ENCODE measurements around the gene URB2. TPM values are rescaled to one million over a fixed set of nuclear protein-coding genes. Genes with fewer than 3 reads are reported as not detected.

The URB2 gene
- total RNA-seq, 1 experiment from 2014 or later, result 20.4 TPM

DNA sequence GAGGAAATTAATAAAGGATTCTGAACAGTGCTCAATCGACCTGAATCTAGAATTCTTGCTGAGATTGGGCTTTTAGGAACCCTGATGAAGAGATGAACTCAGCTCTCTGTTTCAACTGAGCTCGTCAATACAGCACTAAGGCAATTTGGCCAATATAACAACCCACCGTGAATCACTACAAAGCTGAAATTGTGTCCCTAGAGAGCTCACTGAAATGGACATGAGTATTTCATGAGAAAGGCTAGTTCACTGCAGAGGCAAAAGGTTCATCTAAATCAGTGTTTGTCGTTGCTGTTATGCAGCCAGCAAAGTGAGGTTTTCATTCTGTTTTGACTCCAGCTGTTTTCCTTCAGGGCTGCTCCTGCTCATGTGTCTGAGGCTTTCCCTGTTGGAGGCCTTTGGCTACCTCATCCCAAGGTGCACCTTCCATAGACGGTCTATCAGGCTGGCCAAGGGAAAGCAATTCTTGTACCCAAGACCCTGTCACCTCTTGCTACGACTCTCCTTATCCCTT is 83.5 kb downstream of the URB2 start:
- Histone ChIP-seq H3K9me2 (ENCODE audit: insufficient read depth) (no peaks in the 10 kb centered on the region), H4K20me1 (ENCODE audit: insufficient read depth) (no peaks in the 10 kb centered on the region), H3K79me2 (ENCODE audit: insufficient read depth, low read length) (no peaks in the 10 kb centered on the region), H3K9ac (ENCODE audit: low read length) (no peak overlapping the region), H3K4me3 (replicated peaks in 1 of 2; ENCODE audit: low read depth in 1 of 2, low read length in 2 of 2) (no peak overlapping the region), H3K4me2 (ENCODE audit: low read length) (no peak overlapping the region), H2AFZ (ENCODE audit: low read depth, low read length, poor library complexity, severe bottlenecking) (no peak overlapping the region), H3K4me1 (ENCODE audit: control insufficient read depth in 1 of 2, insufficient read depth in 2 of 2, low read length in 2 of 2) (no peaks in the 10 kb centered on the region), H3K27me3 (ENCODE audit: insufficient read depth, low read length) (no peaks in the 10 kb centered on the region), H3K36me3 (ENCODE audit: control insufficient read depth in 1 of 2, insufficient read depth in 2 of 2, low read length in 2 of 2) (no peaks in the 10 kb centered on the region), H3K27ac (ENCODE audit: low read depth, low read length) (no peak overlapping the region), H3K9me3 (ENCODE audit: control insufficient read depth in 1 of 2, insufficient read depth in 1 of 2, low read depth in 1 of 2, low read length in 2 of 2) (no peaks in the 10 kb centered on the region)
- DNase-seq (ENCODE audit: low read depth, low spot score), result no peak
- RAD21 ChIA-PET (ENCODE audit: low non-redundant PET in 1 of 2, low total read pairs in 2 of 2, uncharacterized antibody in 2 of 2, unreplicated experiment in 2 of 2), result no interaction called here
- CTCF ChIA-PET, result no interaction called here
- intact Hi-C loops (cut with micrococcal nuclease), result no loop called here
- ATAC-seq, result no peak
- POLR2A ChIA-PET, result no interaction called here
- TF ChIP-seq RAD21 (IDR thresholded peaks at IDR 0.05; ENCODE audit: low read depth) (no peak), ZNF274 (IDR thresholded peaks at IDR 0.05; ENCODE audit: low read depth, low read length) (no peak), POLR2AphosphoS5 (IDR thresholded peaks at IDR 0.05; ENCODE audit: low read depth, low read length) (no peak), FOSL1 (IDR thresholded peaks at IDR 0.05; ENCODE audit: low read depth) (no peak)
- no TSS peak for BruUV-seq (replicated peaks)

Other genes with a start within 250 kb of the URB2 start
- not detected for gene ACTA1, start 192.2 kb upstream of the URB2 start, total RNA-seq (2021; ENCODE audit: unreplicated experiment)
- gene NUP133, start 117.9 kb upstream of the URB2 start, total RNA-seq (2021; ENCODE audit: unreplicated experiment), result 52.5 TPM
- gene ABCB10, start 67.5 kb upstream of the URB2 start, total RNA-seq (2021; ENCODE audit: unreplicated experiment), result 20.3 TPM
- gene TAF5L, start 125 bp upstream of the URB2 start, total RNA-seq (2021; ENCODE audit: unreplicated experiment), result 22.4 TPM